GM12878 (cell line): ENCODE results near the gene WWC2.

Source experiments
- BRCA1 ChIP-seq: IDR thresholded peaks from 2 replicates; pipeline ENCODE4 v1.6.1; 2011; ENCODE audit warnings: low read depth, low read length, improper control_type of control experiment
- CREB1 ChIP-seq: IDR thresholded peaks from 2 replicates; pipeline ENCODE4 v1.6.1; 2012; ENCODE audit warnings: low read depth, mild to moderate bottlenecking, inconsistent platforms
- EP300 ChIP-seq, 2 experiments: fragments of 150-350 bp in 1 of 2; IDR thresholded peaks; 2 replicates each; pipeline ENCODE4 v1.6.1; 2011 to 2012; ENCODE audit warnings: low read depth in 2 of 2, low read length in 2 of 2, borderline replicate concordance in 1 of 2, improper control_type of control experiment in 1 of 2, inconsistent platforms in 1 of 2; ENCODE audit not compliant: control insufficient read depth in 1 of 2
- FOXM1 ChIP-seq: IDR thresholded peaks from 2 replicates; pipeline ENCODE4 v1.6.1; 2012; ENCODE audit warnings: low read depth, mild to moderate bottlenecking, inconsistent platforms, low read length, moderate library complexity
- HCFC1 ChIP-seq: fragments of 150-350 bp; IDR thresholded peaks from 2 replicates; pipeline ENCODE4 v1.6.1; 2014; ENCODE audit warnings: low read length
- KDM1A ChIP-seq: fragments of 200-600 bp; sonication (generic); IDR thresholded peaks from 2 replicates; pipeline ENCODE4 v1.6.1; 2016; ENCODE audit warnings: borderline replicate concordance
- MEF2A ChIP-seq: IDR thresholded peaks from 2 replicates; pipeline ENCODE4 v1.6.1; 2011; ENCODE audit warnings: low read depth, mild to moderate bottlenecking, low read length, moderate library complexity; ENCODE audit not compliant: insufficient read depth
- NFYB ChIP-seq: IDR thresholded peaks from 2 replicates; pipeline ENCODE4 v1.6.1; 2011; ENCODE audit warnings: low read depth, mild to moderate bottlenecking, low read length, improper control_type of control experiment, moderate library complexity; ENCODE audit not compliant: insufficient read depth
- NR2C1 ChIP-seq: fragments of 450-650 bp; IDR thresholded peaks from 2 replicates; pipeline ENCODE4 v1.6.1; 2017; ENCODE audit warnings: antibody characterized with exemption, mild to moderate bottlenecking, moderate library complexity
- POLR2AphosphoS5 ChIP-seq: IDR thresholded peaks from 2 replicates; pipeline ENCODE4 v1.6.1; 2011; ENCODE audit warnings: mild to moderate bottlenecking, low read length, inconsistent platforms
- RUNX3 ChIP-seq: IDR thresholded peaks from 2 replicates; pipeline ENCODE4 v1.6.1; 2012; ENCODE audit warnings: low read length, inconsistent platforms
- SIN3A ChIP-seq: IDR thresholded peaks from 2 replicates; pipeline ENCODE4 v1.6.1; 2012; ENCODE audit warnings: low read depth, low read length, improper control_type of control experiment
- TF ChIP-seq, protein P1 (sequence below), 3 experiments: IDR thresholded peaks in 2 of 3; conservative IDR thresholded peaks in 1 of 3; 2 replicates each; pipeline ENCODE4 v1.5.1; 2011; ENCODE audit warnings: low read depth in 3 of 3, low read length in 3 of 3, mild to moderate bottlenecking in 3 of 3, control low read depth in 2 of 3, moderate library complexity in 2 of 3, inconsistent platforms in 1 of 3, mixed read lengths in 1 of 3; ENCODE audit not compliant: control insufficient read depth in 2 of 3, insufficient read depth in 1 of 3; ENCODE audit errors: extremely low read depth in 1 of 3
- TF ChIP-seq, protein P2 (sequence below): IDR thresholded peaks from 2 replicates; pipeline ENCODE4 v1.6.1; 2011; ENCODE audit warnings: mild to moderate bottlenecking, low read depth, low read length, moderate library complexity; ENCODE audit not compliant: insufficient replicate concordance

DNA sequence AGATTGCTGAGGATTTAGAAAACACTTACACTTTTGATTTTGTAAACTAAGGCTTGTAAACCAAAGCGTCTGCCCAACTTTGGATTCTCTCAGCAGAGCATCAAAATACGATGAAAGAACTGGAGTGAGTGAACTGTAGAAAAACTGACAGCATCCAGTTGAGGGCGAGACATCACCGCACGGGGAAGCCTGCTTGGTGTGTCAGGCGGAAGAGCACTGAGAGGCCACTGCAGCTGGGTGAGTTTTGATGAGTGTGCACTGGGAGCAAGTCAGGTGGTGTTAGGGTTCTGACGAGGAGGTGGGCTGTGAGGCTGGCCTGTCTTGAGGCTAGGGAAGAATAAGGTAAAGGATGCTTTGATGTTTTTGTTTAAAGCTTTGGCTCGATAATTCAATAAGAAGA is 270.0 kb downstream of the WWC2 start:
- TF ChIP-seq, protein P1, sequence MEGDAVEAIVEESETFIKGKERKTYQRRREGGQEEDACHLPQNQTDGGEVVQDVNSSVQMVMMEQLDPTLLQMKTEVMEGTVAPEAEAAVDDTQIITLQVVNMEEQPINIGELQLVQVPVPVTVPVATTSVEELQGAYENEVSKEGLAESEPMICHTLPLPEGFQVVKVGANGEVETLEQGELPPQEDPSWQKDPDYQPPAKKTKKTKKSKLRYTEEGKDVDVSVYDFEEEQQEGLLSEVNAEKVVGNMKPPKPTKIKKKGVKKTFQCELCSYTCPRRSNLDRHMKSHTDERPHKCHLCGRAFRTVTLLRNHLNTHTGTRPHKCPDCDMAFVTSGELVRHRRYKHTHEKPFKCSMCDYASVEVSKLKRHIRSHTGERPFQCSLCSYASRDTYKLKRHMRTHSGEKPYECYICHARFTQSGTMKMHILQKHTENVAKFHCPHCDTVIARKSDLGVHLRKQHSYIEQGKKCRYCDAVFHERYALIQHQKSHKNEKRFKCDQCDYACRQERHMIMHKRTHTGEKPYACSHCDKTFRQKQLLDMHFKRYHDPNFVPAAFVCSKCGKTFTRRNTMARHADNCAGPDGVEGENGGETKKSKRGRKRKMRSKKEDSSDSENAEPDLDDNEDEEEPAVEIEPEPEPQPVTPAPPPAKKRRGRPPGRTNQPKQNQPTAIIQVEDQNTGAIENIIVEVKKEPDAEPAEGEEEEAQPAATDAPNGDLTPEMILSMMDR (IDR thresholded peaks at IDR 0.05 in 2 of 3, conservative IDR thresholded peaks at IDR 0.05 in 1 of 3; ENCODE audit: control insufficient read depth in 2 of 3, extremely low read depth in 1 of 3, insufficient read depth in 1 of 3, low read depth in 3 of 3, low read length in 3 of 3) = no peak
- TF ChIP-seq CREB1 (no peak), HCFC1 (no peak), SIN3A (no peak), KDM1A (no peak), NFYB (no peak), POLR2AphosphoS5 (no peak), RUNX3 (no peak), EP300 (IDR thresholded peaks at IDR 0.05; ENCODE audit: borderline replicate concordance in 1 of 2, control insufficient read depth in 1 of 2, low read depth in 2 of 2, low read length in 2 of 2) (no peak), MEF2A (no peak), FOXM1 (no peak), NR2C1 (no peak), BRCA1 (no peak)
- TF ChIP-seq, protein P2, sequence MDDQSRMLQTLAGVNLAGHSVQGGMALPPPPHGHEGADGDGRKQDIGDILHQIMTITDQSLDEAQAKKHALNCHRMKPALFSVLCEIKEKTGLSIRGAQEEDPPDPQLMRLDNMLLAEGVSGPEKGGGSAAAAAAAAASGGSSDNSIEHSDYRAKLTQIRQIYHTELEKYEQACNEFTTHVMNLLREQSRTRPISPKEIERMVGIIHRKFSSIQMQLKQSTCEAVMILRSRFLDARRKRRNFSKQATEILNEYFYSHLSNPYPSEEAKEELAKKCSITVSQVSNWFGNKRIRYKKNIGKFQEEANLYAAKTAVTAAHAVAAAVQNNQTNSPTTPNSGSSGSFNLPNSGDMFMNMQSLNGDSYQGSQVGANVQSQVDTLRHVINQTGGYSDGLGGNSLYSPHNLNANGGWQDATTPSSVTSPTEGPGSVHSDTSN = no peak
